Activated CD4-positive, alpha-beta memory T cell treated with anti-CD3 and anti-CD28 coated beads for 36 hours (primary cell): ENCODE measurements around the gene CUBN. TPM values are rescaled to one million over a fixed set of nuclear protein-coding genes. Genes with fewer than 3 reads are reported as not detected.
A peak's percentile ranks its signal among the peaks of the same experiment; 100 is the strongest.

Experiments
- CTCF ChIA-PET: fragments of 350-600 bp; sonication (Branson Sonifier 250); formaldehyde crosslinking; loops from one replicate; lab custom pipeline; 2021; ENCODE audit warnings: antibody characterized with exemption, inconsistent platforms; lab: Charles Lee
- POLR2A ChIA-PET: fragments of 350-600 bp; sonication (Branson Sonifier 250); formaldehyde crosslinking; loops from one replicate; lab custom pipeline; 2021; ENCODE audit warnings: antibody characterized with exemption; lab: Charles Lee
- DNase-seq: peaks from one replicate; pipeline ENCODE4 v3.0.0-alpha.2; 2020
- H3K27ac Mint-ChIP-seq: one replicate; pipeline ENCODE4 v1.8.0; 2021; ENCODE audit warnings: mixed read lengths
- H3K27me3 Mint-ChIP-seq: one replicate; pipeline ENCODE4 v1.8.0; 2021; ENCODE audit warnings: mixed read lengths
- H3K36me3 Mint-ChIP-seq: one replicate; pipeline ENCODE4 v1.8.0; 2021; ENCODE audit warnings: mixed read lengths
- H3K4me1 Mint-ChIP-seq: one replicate; pipeline ENCODE4 v1.8.0; 2021; ENCODE audit warnings: low read depth, mixed read lengths
- H3K4me3 Mint-ChIP-seq: one replicate; pipeline ENCODE4 v1.8.0; 2021; ENCODE audit warnings: mild to moderate bottlenecking, mixed read lengths
- H3K9me3 Mint-ChIP-seq: one replicate; pipeline ENCODE4 v1.8.0; 2021; ENCODE audit warnings: mixed read lengths
- intact Hi-C: fragments of 100-400 bp; cut with micrococcal nuclease; formaldehyde crosslinking; loops from one replicate; pipeline ENCODE4 v1.15.1; 2023
- total RNA-seq, 2 experiments: library from RNA; stranded (reverse); gene quantifications; one replicate each; pipeline ENCODE4 v1.2.3, GENCODE V29; 2021

CUBN gene
- total RNA-seq, 2 experiments from 2014 or later = 0.24 to 0.31 TPM

DNA sequence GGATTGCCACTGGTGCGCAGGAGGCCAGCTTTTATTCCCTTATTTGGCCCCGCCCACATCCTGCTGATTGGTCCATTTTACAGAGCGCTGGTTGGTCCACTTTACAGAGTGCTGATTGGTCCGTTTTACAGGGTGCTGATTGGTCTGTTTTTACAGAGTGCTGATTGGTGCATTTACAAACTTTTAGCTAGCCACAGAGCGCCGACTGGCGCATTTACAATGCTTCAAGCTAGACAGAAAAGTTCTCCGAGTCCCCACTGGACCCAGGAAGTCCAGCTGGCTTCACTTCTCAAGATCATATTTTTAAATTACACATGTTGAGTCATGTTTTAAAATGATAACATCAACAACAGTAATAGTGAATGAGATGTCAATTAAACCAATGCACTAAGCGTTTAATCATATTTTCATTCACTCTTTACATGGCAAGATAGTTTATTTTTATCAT is 128.3 kb downstream of the CUBN start:
- Mint-ChIP-seq H3K36me3 (peaks cover 1% of the 10 kb centered on the region), H3K4me3 (no peak overlapping the region), H3K4me1 (peaks cover 44% of the 10 kb centered on the region), H3K27ac (no peak overlapping the region), H3K27me3 (peaks cover 13% of the 10 kb centered on the region), H3K9me3 (no peaks in the 10 kb centered on the region)
- DNase-seq = peak; percentile 15
- intact Hi-C loops = loop anchor here (5.0 kb wide), 2 partner anchors 71 to 511 kb away; no protein-coding TSS in a partner anchor
- ChIA-PET CTCF (interaction anchor here (1.0 kb wide), 1 partner anchor 23 kb away, joined by 3 read pairs; no protein-coding TSS in a partner anchor), POLR2A (no interaction called here)

DNA sequence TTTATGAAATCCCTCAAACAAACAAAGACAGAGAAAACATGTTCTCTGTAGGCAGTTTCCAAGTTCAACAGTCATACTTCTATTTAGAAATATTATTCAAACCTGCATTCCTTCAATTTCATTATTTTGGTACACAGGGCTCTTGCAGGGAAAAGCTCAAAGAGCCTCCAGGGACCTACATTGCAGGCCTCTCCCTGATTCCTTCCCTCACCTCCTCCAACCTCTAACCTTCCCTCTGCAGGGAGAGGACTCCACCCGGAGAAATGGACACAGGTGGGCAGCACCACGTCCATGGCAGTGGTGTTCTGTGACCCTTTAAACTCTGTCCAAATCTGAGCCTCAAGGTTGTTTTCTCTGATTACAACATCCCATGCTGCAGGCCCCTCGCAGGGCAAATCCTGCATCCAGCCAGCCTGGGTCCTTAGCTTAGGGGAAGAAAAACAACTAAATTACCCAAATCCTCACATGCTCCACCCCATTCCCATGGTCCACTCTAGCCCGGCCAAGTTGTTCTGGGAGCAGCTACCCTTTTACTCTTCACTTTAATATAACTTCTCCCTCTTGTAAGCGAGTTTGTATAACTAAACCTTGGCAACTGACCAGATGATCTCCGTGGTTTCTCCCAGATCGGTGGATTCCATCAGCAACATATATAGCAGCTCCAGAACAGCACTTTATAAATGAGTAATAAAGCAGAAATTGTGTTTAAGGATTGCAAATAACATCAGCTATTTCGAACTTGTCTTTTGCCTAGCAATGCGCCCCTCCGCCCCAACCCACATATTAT is 129.8 kb downstream of the CUBN start:
- Mint-ChIP-seq H3K27me3 (peaks cover 9% of the 10 kb centered on the region), H3K9me3 (no peaks in the 10 kb centered on the region), H3K4me3 (no peak overlapping the region), H3K27ac (no peak overlapping the region), H3K4me1 (peaks cover 46% of the 10 kb centered on the region), H3K36me3 (peaks cover under 1% of the 10 kb centered on the region)
- no peak for DNase-seq
- intact Hi-C loops = loop anchor here (5.0 kb wide), 2 partner anchors 72 to 512 kb away; no protein-coding TSS in a partner anchor
- CTCF ChIA-PET = no interaction called here
- POLR2A ChIA-PET = no interaction called here

DNA sequence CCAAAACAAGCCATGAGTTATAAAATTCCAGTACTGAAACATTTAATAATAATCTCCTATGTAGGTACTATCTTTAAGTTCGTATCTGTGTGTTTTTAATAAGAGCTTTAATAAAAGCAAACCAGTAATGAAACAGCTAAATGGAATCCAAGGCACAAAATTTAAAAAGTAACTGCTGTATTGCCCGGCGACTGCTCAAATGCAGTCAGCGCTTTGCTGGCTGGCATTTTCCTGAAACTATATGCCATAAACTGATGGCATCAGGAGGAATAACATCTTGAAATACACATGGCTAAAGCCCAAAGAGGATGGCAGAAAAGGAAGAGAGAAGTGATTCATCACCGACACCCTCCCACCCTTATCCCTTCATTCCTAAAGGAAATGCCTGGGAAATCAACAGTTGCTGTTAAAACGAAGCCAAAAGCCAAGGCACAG is 133.1 kb downstream of the CUBN start:
- intact Hi-C loops = no loop called here
- no peaks in the 10 kb centered on the region for H3K9me3 Mint-ChIP-seq
- DNase-seq = no peak
- ChIA-PET CTCF (interaction anchor here (0.6 to 1.2 kb wide), 2 partner anchors 24 to 40 kb away, joined by 4 read pairs; no protein-coding TSS in a partner anchor), POLR2A (no interaction called here)
- no peak overlapping the region for H3K4me3 Mint-ChIP-seq
- H3K36me3 Mint-ChIP-seq = no peaks in the 10 kb centered on the region
- peaks cover 15% of the 10 kb centered on the region for H3K4me1 Mint-ChIP-seq
- H3K27me3 Mint-ChIP-seq = no peaks in the 10 kb centered on the region
- no peak overlapping the region for H3K27ac Mint-ChIP-seq

DNA sequence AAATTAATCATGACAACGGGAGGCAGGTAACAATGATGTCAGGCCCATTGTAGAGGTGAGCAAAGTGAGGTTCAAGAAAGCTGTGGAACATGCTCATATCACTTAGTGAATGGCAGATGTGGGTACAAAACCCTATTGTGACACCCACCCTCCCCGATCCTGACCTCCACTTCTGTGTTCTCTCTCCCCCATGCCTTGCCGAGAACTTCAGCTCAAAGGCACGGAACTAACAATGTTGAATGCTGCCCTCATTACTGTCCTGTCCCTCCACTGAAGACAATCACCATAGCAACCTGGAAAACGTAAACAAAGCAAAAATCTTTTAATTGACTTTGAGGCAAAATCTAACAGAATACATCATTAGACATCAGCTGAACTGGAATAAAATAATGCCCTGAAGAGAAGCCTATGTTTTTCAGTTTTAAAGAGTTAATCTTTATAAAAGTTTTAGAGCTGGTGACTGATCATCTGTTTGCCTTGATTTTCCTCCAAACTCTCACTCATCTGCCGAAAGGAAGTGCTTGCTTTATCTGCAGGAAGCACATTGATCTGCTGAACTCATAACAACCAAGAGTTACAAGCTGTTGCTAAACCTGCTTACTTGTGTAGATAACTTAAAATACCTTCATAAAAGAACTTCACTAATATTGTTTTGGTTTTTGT is 133.6 kb downstream of the CUBN start:
- no peaks in the 10 kb centered on the region for H3K9me3 Mint-ChIP-seq
- no peaks in the 10 kb centered on the region for H3K36me3 Mint-ChIP-seq
- ChIA-PET POLR2A (no interaction called here), CTCF (interaction anchor here (1.2 kb wide), 1 partner anchor 23 kb away, joined by 4 read pairs; no protein-coding TSS in a partner anchor)
- H3K4me1 Mint-ChIP-seq = peaks cover 10% of the 10 kb centered on the region
- H3K27me3 Mint-ChIP-seq = no peaks in the 10 kb centered on the region
- DNase-seq = no peak
- no peak overlapping the region for H3K27ac Mint-ChIP-seq
- no peak overlapping the region for H3K4me3 Mint-ChIP-seq
- intact Hi-C loops = no loop called here

DNA sequence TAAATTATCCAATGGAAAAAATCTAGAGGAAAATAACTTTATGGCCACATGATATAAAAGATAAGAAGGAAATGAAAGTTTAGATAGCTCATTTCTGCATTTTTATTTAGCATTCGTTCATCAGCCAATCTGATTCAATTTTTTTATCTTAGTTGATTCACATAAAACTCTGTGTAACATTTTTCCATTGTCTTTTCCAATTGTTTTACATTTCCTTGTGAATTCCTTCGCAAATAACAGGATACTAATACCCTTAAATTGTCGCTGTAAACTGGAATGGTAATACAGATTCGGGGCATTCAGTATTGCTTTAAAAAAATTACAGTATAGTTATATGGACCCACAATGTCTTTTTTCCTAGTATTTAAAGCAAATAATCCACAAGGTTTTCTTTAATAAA is 136.4 kb downstream of the CUBN start:
- ChIA-PET POLR2A (no interaction called here), CTCF (no interaction called here)
- H3K4me3 Mint-ChIP-seq = no peak overlapping the region
- no peaks in the 10 kb centered on the region for H3K9me3 Mint-ChIP-seq
- intact Hi-C loops = no loop called here
- no peaks in the 10 kb centered on the region for H3K27me3 Mint-ChIP-seq
- peaks cover 9% of the 10 kb centered on the region for H3K4me1 Mint-ChIP-seq
- H3K36me3 Mint-ChIP-seq = no peaks in the 10 kb centered on the region
- DNase-seq = no peak
- H3K27ac Mint-ChIP-seq = no peak overlapping the region

DNA sequence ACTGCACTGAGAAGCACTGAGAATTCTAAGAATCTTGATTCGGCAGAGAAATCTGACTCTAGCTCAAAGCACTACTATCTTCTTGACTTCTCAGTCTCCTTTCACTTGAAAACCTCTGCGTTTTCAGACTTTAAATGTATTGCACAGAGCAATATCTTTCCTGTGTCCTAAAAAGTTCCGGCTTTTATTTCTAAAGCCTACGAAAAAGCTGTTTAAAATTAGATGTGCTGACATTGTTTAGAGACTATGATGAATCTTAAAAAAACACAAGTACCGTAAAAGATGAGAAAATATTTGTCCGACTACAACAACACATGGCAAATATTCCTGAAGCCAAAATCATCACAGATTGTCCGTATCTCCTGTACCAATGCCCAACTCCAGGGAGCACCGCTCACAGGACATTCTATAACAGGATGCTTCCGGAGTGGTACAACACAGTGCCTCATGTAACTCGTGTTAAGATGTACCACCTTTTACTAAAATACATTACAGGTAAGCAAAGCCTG is 136.9 kb downstream of the CUBN start:
- Mint-ChIP-seq H3K27ac (no peak overlapping the region), H3K4me3 (no peak overlapping the region), H3K4me1 (peaks cover 9% of the 10 kb centered on the region), H3K36me3 (no peaks in the 10 kb centered on the region), H3K27me3 (no peaks in the 10 kb centered on the region), H3K9me3 (no peaks in the 10 kb centered on the region)
- CTCF ChIA-PET = no interaction called here
- DNase-seq = no peak
- POLR2A ChIA-PET = no interaction called here
- intact Hi-C loops = no loop called here

DNA sequence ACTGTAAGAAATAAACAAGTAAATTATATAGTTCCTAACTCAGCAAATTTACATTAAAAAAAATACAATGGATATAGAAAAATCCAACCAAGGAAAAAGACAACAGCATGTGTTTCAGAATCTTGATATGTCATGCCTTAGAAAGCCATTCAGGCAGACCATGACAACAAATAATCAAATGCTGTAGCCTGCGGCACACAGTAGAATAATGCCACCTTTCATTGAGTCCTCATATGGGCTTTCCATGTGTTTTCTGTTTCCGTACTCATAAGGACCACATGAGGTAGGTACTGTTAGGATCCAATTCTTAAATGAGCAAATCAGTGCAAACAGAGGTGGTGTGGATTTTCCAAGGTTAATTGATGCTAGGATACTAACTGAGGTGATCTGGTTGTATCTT is 138.6 kb downstream of the CUBN start:
- Mint-ChIP-seq H3K9me3 (no peaks in the 10 kb centered on the region), H3K27me3 (no peaks in the 10 kb centered on the region), H3K4me3 (no peak overlapping the region), H3K4me1 (peaks cover 3% of the 10 kb centered on the region), H3K36me3 (no peaks in the 10 kb centered on the region), H3K27ac (no peak overlapping the region)
- ChIA-PET CTCF (no interaction called here), POLR2A (no interaction called here)
- intact Hi-C loops = no loop called here
- no peak for DNase-seq

DNA sequence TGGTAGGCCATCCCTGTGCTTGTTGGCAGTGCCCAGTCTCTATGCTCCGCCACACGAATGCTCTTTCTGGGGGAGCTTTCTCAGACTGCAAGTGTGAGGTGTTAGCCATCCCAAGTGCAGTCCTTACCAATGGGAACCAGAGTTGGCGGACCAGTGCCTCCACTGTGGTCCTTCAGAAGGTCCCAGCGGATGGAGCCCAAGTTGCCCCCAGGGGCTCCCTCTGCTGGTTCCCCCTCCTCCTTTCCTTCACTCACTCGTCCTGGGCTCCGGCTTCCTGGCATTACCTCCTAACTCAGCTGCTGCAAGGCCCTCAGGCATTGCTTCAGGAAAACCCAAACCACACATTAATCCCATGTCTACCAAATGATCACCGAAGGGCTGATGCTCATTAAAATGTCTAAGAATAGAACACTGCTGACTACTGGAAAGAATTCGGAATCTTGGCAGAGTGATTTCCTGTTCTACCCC is 139.8 kb downstream of the CUBN start:
- DNase-seq = no peak
- Mint-ChIP-seq H3K27ac (no peak overlapping the region), H3K36me3 (no peaks in the 10 kb centered on the region), H3K4me1 (no peaks in the 10 kb centered on the region), H3K9me3 (no peaks in the 10 kb centered on the region), H3K27me3 (no peaks in the 10 kb centered on the region), H3K4me3 (no peak overlapping the region)
- CTCF ChIA-PET = interaction anchor here (1.1 kb wide), 1 partner anchor 13 kb away, joined by 3 read pairs; no protein-coding TSS in a partner anchor
- intact Hi-C loops = no loop called here
- POLR2A ChIA-PET = no interaction called here

DNA sequence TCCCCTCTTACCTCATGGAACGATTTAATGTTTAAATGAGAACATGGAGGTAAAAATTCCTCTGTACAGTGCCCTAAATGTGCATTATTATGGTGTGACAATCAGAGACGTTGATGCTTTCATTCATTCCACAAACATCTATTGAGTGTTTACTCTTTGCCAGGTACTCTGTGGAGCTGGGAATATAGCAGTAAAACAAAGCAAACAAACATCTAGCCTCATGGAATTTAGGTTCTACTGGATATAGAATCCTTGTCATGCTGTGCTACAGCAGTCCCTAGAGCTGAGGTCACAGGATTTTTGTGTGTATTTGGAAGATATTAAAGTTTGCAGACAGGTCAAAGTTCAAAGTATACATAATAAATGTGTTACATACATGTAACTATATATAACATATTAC is 140.7 kb downstream of the CUBN start:
- ChIA-PET POLR2A (no interaction called here), CTCF (interaction anchor here (1.1 kb wide), 1 partner anchor 12 kb away, joined by 3 read pairs; no protein-coding TSS in a partner anchor)
- no peaks in the 10 kb centered on the region for H3K4me1 Mint-ChIP-seq

DNA sequence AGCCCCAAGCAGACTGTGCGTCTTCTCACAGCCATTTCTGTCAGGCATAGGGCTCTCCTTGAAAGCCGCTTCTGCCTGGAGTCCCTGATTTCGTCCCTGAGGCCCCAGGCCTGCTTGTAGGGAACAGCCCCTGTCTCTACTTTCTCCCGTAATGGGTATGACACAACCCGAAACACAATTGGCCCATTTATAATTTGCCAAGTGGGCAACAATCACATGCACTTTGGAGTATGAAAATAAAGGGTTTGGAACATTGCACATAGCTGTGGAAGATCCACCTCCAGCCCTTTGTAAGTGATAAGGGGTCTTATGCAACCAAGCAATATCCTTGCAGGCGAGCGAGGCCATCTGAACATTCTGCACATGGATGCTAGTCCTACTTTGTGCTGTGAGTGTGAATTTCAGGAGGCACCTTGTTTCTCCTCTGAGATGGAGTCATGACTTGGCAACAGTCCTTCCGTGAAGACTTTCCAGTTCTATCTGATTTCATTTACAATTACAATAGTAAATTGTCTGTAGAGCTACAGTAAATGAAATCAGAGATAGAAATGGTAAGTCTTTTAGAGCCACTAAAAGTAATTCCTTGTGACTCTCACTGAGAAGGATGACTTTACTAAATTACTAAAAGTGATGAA is 141.5 kb downstream of the CUBN start:
- no peak for DNase-seq
- Mint-ChIP-seq H3K4me3 (no peak overlapping the region), H3K27me3 (no peaks in the 10 kb centered on the region), H3K36me3 (peaks cover 2% of the 10 kb centered on the region), H3K27ac (no peak overlapping the region), H3K9me3 (no peaks in the 10 kb centered on the region), H3K4me1 (no peaks in the 10 kb centered on the region)
- intact Hi-C loops = no loop called here
- POLR2A ChIA-PET = no interaction called here
- CTCF ChIA-PET = no interaction called here

More for the DNA sequence above, 140.7 kb downstream of the CUBN start:
- Mint-ChIP-seq H3K36me3 (no peaks in the 10 kb centered on the region), H3K27me3 (no peaks in the 10 kb centered on the region), H3K9me3 (no peaks in the 10 kb centered on the region), H3K27ac (no peak overlapping the region), H3K4me3 (no peak overlapping the region)
- intact Hi-C loops = no loop called here
- no peak for DNase-seq

DNA sequence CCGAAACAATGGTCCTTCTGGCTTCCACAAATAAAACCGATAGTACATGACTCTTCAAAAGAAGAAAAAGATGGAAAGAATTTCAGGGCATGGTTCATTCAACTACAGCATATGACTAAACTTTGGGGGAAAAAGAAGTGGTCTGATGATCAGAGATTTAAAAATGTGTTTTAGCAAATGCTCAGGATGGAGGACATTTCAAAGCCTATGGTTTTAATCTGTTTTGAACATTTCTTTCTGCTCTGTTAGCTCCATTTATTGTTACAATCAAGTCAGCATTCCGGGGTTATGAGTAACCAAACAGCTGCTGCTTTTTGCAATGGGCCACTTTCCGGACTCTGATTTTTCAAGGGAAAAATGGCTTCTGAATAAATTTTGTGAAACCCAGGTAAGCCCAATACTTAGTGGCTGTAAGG is 142.4 kb downstream of the CUBN start:
- DNase-seq = no peak
- Mint-ChIP-seq H3K27me3 (no peaks in the 10 kb centered on the region), H3K9me3 (no peaks in the 10 kb centered on the region), H3K4me1 (no peaks in the 10 kb centered on the region), H3K36me3 (peaks cover 4% of the 10 kb centered on the region), H3K27ac (no peak overlapping the region), H3K4me3 (no peak overlapping the region)
- CTCF ChIA-PET = no interaction called here
- intact Hi-C loops = no loop called here
- POLR2A ChIA-PET = no interaction called here
